CD4-positive, alpha-beta T cell (primary cell): ENCODE measurements around the gene AOC3. TPM values are rescaled to one million over a fixed set of nuclear protein-coding genes. Genes with fewer than 3 reads are reported as not detected.

Experiments
- ATAC-seq: fragments of 200-7000 bp; cut with Tn5 transposase; one replicate; pipeline ENCODE4 v1.10.0; 2022; ENCODE audit warnings: mild to moderate bottlenecking; ENCODE audit not compliant: poor library complexity
- CTCF ChIA-PET: fragments of 350-600 bp; sonication (Branson Sonifier 250); formaldehyde crosslinking; loops from one replicate; lab custom pipeline; 2021; ENCODE audit warnings: antibody characterized with exemption, inconsistent platforms; lab: Charles Lee
- POLR2A ChIA-PET: fragments of 350-600 bp; sonication (Branson Sonifier 250); formaldehyde crosslinking; loops from one replicate; lab custom pipeline; 2021; ENCODE audit warnings: antibody characterized with exemption, inconsistent platforms; lab: Charles Lee
- DNase-seq, 14 experiments: peaks; one replicate each; pipeline ENCODE4 v3.0.0-alpha.2; 2013 to 2020; ENCODE audit warnings: mixed read lengths in 2 of 14
- H3K27ac ChIP-seq, 2 donors: one replicate each; pipeline versions ENCODE4 v1.5.1 to v1.7.0; 2013; ENCODE audit warnings: low read length in 2 of 2, low read depth in 1 of 2, mild to moderate bottlenecking in 1 of 2
- H3K27me3 ChIP-seq, 2 experiments: 1 replicate in 1 of 2; 2 replicates in 1 of 2; pipeline versions ENCODE4 v1.6.1 to v1.7.0; 2013; ENCODE audit warnings: low read length in 2 of 2, control low read depth in 1 of 2, mild to moderate bottlenecking in 1 of 2, moderate library complexity in 1 of 2; ENCODE audit not compliant: insufficient read depth in 2 of 2, control insufficient read depth in 1 of 2
- H3K36me3 ChIP-seq: one replicate; pipeline ENCODE4 v1.6.1; 2013; ENCODE audit warnings: low read length, control low read depth; ENCODE audit not compliant: insufficient read depth
- H3K4me1 ChIP-seq: one replicate; pipeline ENCODE4 v1.6.1; 2013; ENCODE audit warnings: low read length, control low read depth; ENCODE audit not compliant: insufficient read depth
- H3K4me3 ChIP-seq: one replicate; pipeline ENCODE4 v1.5.1; 2013; ENCODE audit warnings: mild to moderate bottlenecking, low read length, moderate library complexity
- H3K9me3 ChIP-seq, 2 experiments: 1 replicate in 1 of 2; 2 replicates in 1 of 2; pipeline versions ENCODE4 v1.6.1 to v1.7.0; 2013; ENCODE audit warnings: low read length in 2 of 2, mild to moderate bottlenecking in 2 of 2, control low read depth in 1 of 2, moderate library complexity in 1 of 2; ENCODE audit not compliant: control insufficient read depth in 1 of 2, insufficient read depth in 1 of 2
- H3K27ac Mint-ChIP-seq: one replicate; pipeline ENCODE4 v1.8.0; 2020; ENCODE audit warnings: mixed read lengths
- H3K27me3 Mint-ChIP-seq: one replicate; pipeline ENCODE4 v1.8.0; 2021; ENCODE audit warnings: mixed read lengths
- H3K36me3 Mint-ChIP-seq: one replicate; pipeline ENCODE4 v1.8.0; 2021; ENCODE audit warnings: low read depth, mixed read lengths
- H3K4me1 Mint-ChIP-seq: one replicate; pipeline ENCODE4 v1.8.0; 2021; ENCODE audit warnings: low read depth, mixed read lengths
- H3K4me3 Mint-ChIP-seq: one replicate; pipeline ENCODE4 v1.8.0; 2020; ENCODE audit warnings: mild to moderate bottlenecking, mixed read lengths
- H3K9me3 Mint-ChIP-seq: one replicate; pipeline ENCODE4 v1.8.0; 2020; ENCODE audit warnings: mixed read lengths
- CTCF ChIP-seq: fragments of 200-600 bp; IDR thresholded peaks from one replicate; pipeline ENCODE4 v1.8.0; 2022; ENCODE audit warnings: antibody characterized with exemption, mild to moderate bottlenecking
- intact Hi-C, 2 experiments: fragments of 100-400 bp; cut with DNase I in 1 of 2; cut with micrococcal nuclease in 1 of 2; formaldehyde crosslinking; loops; one replicate each; pipeline versions ENCODE4 v1.15.1 to v1.9.0; 2023 to 2025; cut with DNase I, micrococcal nuclease
- microRNA-seq: library from miRNA; unstranded; fragments of <30 nt; microRNA quantifications from one replicate; pipeline ENCODE4 v1.2.0, GENCODE V29; 2021; ENCODE audit warnings: borderline microRNAs expressed, borderline replicate concordance
- total RNA-seq, 174 experiments: library from RNA in 2 of 174; stranded (reverse) in 2 of 174; gene quantifications; one replicate each; pipeline ENCODE4 v1.2.3 and lab custom pipeline; 2021 to 2026

AOC3 gene
- total RNA-seq, 2 experiments from 2014 or later = 0.78 to 1.0 TPM

- DNase-seq (no peak), ATAC-seq (no peak)
- Histone ChIP-seq H3K27me3 (no peaks in the 10 kb centered on the region), H3K36me3 (no peaks in the 10 kb centered on the region), H3K27ac (no peak overlapping the region), H3K9me3 (no peaks in the 10 kb centered on the region), H3K4me1 (no peaks in the 10 kb centered on the region), H3K4me3 (no peak overlapping the region)
- POLR2A ChIA-PET = no interaction called here
- Mint-ChIP-seq H3K27ac (no peak overlapping the region), H3K4me3 (no peak overlapping the region), H3K9me3 (no peaks in the 10 kb centered on the region), H3K4me1 (no peaks in the 10 kb centered on the region), H3K27me3 (peaks cover 22% of the 10 kb centered on the region), H3K36me3 (no peaks in the 10 kb centered on the region)
- intact Hi-C loops = no loop called here
- no peak for TF ChIP-seq CTCF
- CTCF ChIA-PET = no interaction called here
Measured at GRCh38 chr17:42906772-42907446, 55.9 kb downstream of the AOC3 start.

Small RNAs within 50 kb of the gene (microRNA-seq; reads per million reads assigned to microRNA genes)
- gene MIR6781 = not detected

Other genes with a start within 250 kb of the AOC3 start
- 10 to 100 TPM; 46.7 to 48.7 TPM for gene RETREG3, start 241.8 kb upstream of the AOC3 start, total RNA-seq
- gene TUBG1, start 241.5 kb upstream of the AOC3 start, total RNA-seq = 1 to 10 TPM; 7.3 to 8.5 TPM
- gene TUBG2, start 191.9 kb upstream of the AOC3 start, total RNA-seq = 1 to 10 TPM; 9.0 to 9.7 TPM
- gene PLEKHH3, start 174.2 kb upstream of the AOC3 start, total RNA-seq = 1 to 10 TPM in 1 of 2 experiments, under 1 TPM in 1; 0.60 to 1.1 TPM
- gene CCR10, start 169.4 kb upstream of the AOC3 start, total RNA-seq = 1 to 10 TPM; 1.5 to 2.4 TPM
- gene CNTNAP1, start 168.7 kb upstream of the AOC3 start, total RNA-seq = 1 to 10 TPM; 4.4 to 4.5 TPM
- 10 to 100 TPM; 73.3 to 76.1 TPM for gene EZH1, start 106.2 kb upstream of the AOC3 start, total RNA-seq
- gene RAMP2, start 90.0 kb upstream of the AOC3 start, total RNA-seq = not detected
- 10 to 100 TPM; 40.6 to 45.7 TPM for gene VPS25, start 77.8 kb upstream of the AOC3 start, total RNA-seq
- under 1 TPM; 0.42 to 0.74 TPM for gene WNK4, start 70.6 kb upstream of the AOC3 start, total RNA-seq
- 1 to 10 TPM; 4.0 to 4.5 TPM for gene COA3, start 52.5 kb upstream of the AOC3 start, total RNA-seq
- gene CNTD1, start 52.3 kb upstream of the AOC3 start, total RNA-seq = not detected
- gene BECN1, start 26.9 kb upstream of the AOC3 start, total RNA-seq = 100 to 1,000 TPM; 130 to 138 TPM
- 10 to 100 TPM; 62.1 to 62.5 TPM for gene PSME3, start 17.8 kb upstream of the AOC3 start, total RNA-seq
- 1 to 10 TPM; 2.5 to 2.9 TPM for gene AOC2, start 6.6 kb upstream of the AOC3 start, total RNA-seq
- gene G6PC1, start 49.6 kb downstream of the AOC3 start, total RNA-seq = not detected
- 10 to 100 TPM; 60.4 to 70.8 TPM for gene AARSD1, start 113.3 kb downstream of the AOC3 start, total RNA-seq
- under 1 TPM in 1 of 2 experiments, not detected in 1; 0.20 TPM for gene PTGES3L, start 128.9 kb downstream of the AOC3 start, total RNA-seq
- 10 to 100 TPM; 11.6 to 11.7 TPM for gene RUNDC1, start 129.4 kb downstream of the AOC3 start, total RNA-seq
- 1,000 to 10,000 TPM; 1,923 to 1,951 TPM for gene RPL27, start 147.2 kb downstream of the AOC3 start, total RNA-seq
- gene IFI35, start 155.6 kb downstream of the AOC3 start, total RNA-seq = 10 to 100 TPM; 23.0 to 24.7 TPM
- gene VAT1, start 171.2 kb downstream of the AOC3 start, total RNA-seq = 10 to 100 TPM; 27.5 to 27.6 TPM
- gene RND2, start 174.0 kb downstream of the AOC3 start, total RNA-seq = under 1 TPM; 0.27 to 0.28 TPM